ENCODE results near the gene NTRK1. TPM values are rescaled to one million over a fixed set of nuclear protein-coding genes. Genes with fewer than 3 reads are reported as not detected.

Gene NTRK1
- polyA plus RNA-seq, 1 of the 3 experiments (the other 2 are of a cell fraction) = 0.97 TPM

- Histone ChIP-seq H3K79me2 (ENCODE audit: insufficient read depth) (no peaks in the 10 kb centered on the region), H3K4me2 (no peak overlapping the region), H3F3A (replicated peaks; ENCODE audit: insufficient read depth) (no peaks in the 10 kb centered on the region), H3K27ac (ENCODE audit: low read depth in 2 of 2, low read length in 1 of 2) (no peak overlapping the region), H2AFZ (ENCODE audit: low read depth) (no peak overlapping the region), H4K20me1 (ENCODE audit: insufficient read depth) (no peaks in the 10 kb centered on the region), H3K36me3 (replicated peaks in 1 of 2; ENCODE audit: control insufficient read depth in 1 of 2, insufficient read depth in 2 of 2, low read length in 1 of 2) (no peaks in the 10 kb centered on the region), H3K4me3 (ENCODE audit: low read depth in 2 of 2, low read length in 1 of 2) (no peak overlapping the region), H3K27me3 (ENCODE audit: insufficient read depth) (no peaks in the 10 kb centered on the region; the same call in 1 of the 2 replicates), H3K9ac (no peak overlapping the region), H3K9me2 (no peaks in the 10 kb centered on the region), H3K4me1 (ENCODE audit: control insufficient read depth in 1 of 2, insufficient read depth in 2 of 2, low read depth in 1 of 2, low read length in 1 of 2) (peaks cover 0 to 41% of the 10 kb centered on the region in 2 experiments; a peak in 1 of 4 replicates), H3K9me3 (no peaks in the 10 kb centered on the region)
- TF ChIP-seq RXRA (IDR thresholded peaks at IDR 0.05; ENCODE audit: borderline replicate concordance, low read depth) (no peak), USF1 (IDR thresholded peaks at IDR 0.05; ENCODE audit: borderline replicate concordance, low read depth) (no peak), MXI1 (IDR thresholded peaks at IDR 0.05; ENCODE audit: low read depth, low read length) (no peak), GATA2 (CRISPR knock-in tag; IDR thresholded peaks at IDR 0.05) (no peak), PBX3 (IDR thresholded peaks at IDR 0.05) (no peak), YY1 (IDR thresholded peaks at IDR 0.05; ENCODE audit: low read depth) (no peak), TCF12 (IDR thresholded peaks at IDR 0.05) (no peak), RFX5 (IDR thresholded peaks at IDR 0.05; ENCODE audit: low read length) (no peak), RAD21 (IDR thresholded peaks at IDR 0.05; ENCODE audit: low read length) (no peak), RCOR1 (IDR thresholded peaks at IDR 0.05; ENCODE audit: low read length) (no peak), FOXM1 (IDR thresholded peaks at IDR 0.05; ENCODE audit: low read depth) (no peak), GABPA (IDR thresholded peaks at IDR 0.05; ENCODE audit: low read depth) (no peak), TEAD4 (IDR thresholded peaks at IDR 0.05; ENCODE audit: borderline replicate concordance, insufficient read depth) (no peak), JUND (IDR thresholded peaks at IDR 0.05) (no peak), ELF1 (IDR thresholded peaks at IDR 0.05) (no peak)
- 64% methylated on average over 3 of the region's 4 CpGs for WGBS (ENCODE audit: low lambda C conversion rate)
- DNase-seq = no peak
- ChIA-PET POLR2A (interaction anchor here (1.3 kb wide), 1 partner anchor 80 kb away, joined by 3 read pairs; no protein-coding TSS in a partner anchor), CTCF (interaction anchor here (1.0 to 21.6 kb wide), 7 partner anchors 8 to 156 kb away, joined by 3 to 455 read pairs (median 4); partner anchors contain the start of genes INSRR and NTRK1)
Measured at GRCh38 chr1:156881663-156882062, 21.0 kb downstream of the NTRK1 start.

GRCh38 chr1:156882543-156882942, 21.9 kb downstream of the NTRK1 start:
- H3K9me3 ChIP-seq = no peaks in the 10 kb centered on the region
- ChIA-PET POLR2A (interaction anchor here (0.6 kb wide), 1 partner anchor 163 kb away, joined by 11 read pairs; no protein-coding TSS in a partner anchor), CTCF (interaction anchor here (1.0 to 21.6 kb wide), 5 partner anchors 10 to 85 kb away, joined by 4 to 455 read pairs (median 191); partner anchors contain the start of genes INSRR and NTRK1)
- no peaks in the 10 kb centered on the region for H3K36me3 ChIP-seq (replicated peaks in 1 of 2; ENCODE audit: control insufficient read depth in 1 of 2, insufficient read depth in 2 of 2, low read length in 1 of 2)
- peaks cover 0 to 49% of the 10 kb centered on the region in 2 experiments; a peak in 1 of 4 replicates for H3K4me1 ChIP-seq (ENCODE audit: control insufficient read depth in 1 of 2, insufficient read depth in 2 of 2, low read depth in 1 of 2, low read length in 1 of 2)
- no peak overlapping the region for H3K27ac ChIP-seq (ENCODE audit: low read depth in 2 of 2, low read length in 1 of 2)
- H3K27me3 ChIP-seq (ENCODE audit: insufficient read depth) = no peaks in the 10 kb centered on the region; the same call in 1 of the 2 replicates
- no peak overlapping the region for H3K9ac ChIP-seq
- TF ChIP-seq NRF1 (IDR thresholded peaks at IDR 0.05; ENCODE audit: low read depth, low read length) (no peak), EP300 (IDR thresholded peaks at IDR 0.05; ENCODE audit: borderline replicate concordance in 1 of 2, low read depth in 1 of 2, low read length in 1 of 2) (peak in 1 of 2 experiments; percentile 37; a peak in 1 of 4 replicates), GATA2 (CRISPR knock-in tag; IDR thresholded peaks at IDR 0.05) (peak; percentile 62)
- H3K9me2 ChIP-seq = no peaks in the 10 kb centered on the region
- 68% methylated on average over 3 of the region's 3 CpGs for WGBS (ENCODE audit: low lambda C conversion rate)
- no peak overlapping the region for H3K4me3 ChIP-seq (ENCODE audit: low read depth in 2 of 2, low read length in 1 of 2)
- H3F3A ChIP-seq (replicated peaks; ENCODE audit: insufficient read depth) = no peaks in the 10 kb centered on the region
- H2AFZ ChIP-seq (ENCODE audit: low read depth) = no peak overlapping the region
- H3K79me2 ChIP-seq (ENCODE audit: insufficient read depth) = no peaks in the 10 kb centered on the region
- DNase-seq = peak; percentile 74
- no peak overlapping the region for H3K4me2 ChIP-seq
- no peaks in the 10 kb centered on the region for H4K20me1 ChIP-seq (ENCODE audit: insufficient read depth)
